WTC11 (cell line): Measurements from ENCODE around the gene PRRT1. TPM values are rescaled to one million over a fixed set of nuclear protein-coding genes. Genes with fewer than 3 reads are reported as not detected.

Experiments
- ATAC-seq: fragments of 200-7000 bp; cut with Tn5 transposase; 2 replicates; pipeline ENCODE4 v1.10.0; 2021; ENCODE audit warnings: mild to moderate bottlenecking, moderate library complexity
- CTCF ChIA-PET: fragments of 300-600 bp; sonication (Branson Sonifier 250); formaldehyde crosslinking; loops from one replicate; lab custom pipeline; 2021; ENCODE audit warnings: antibody characterized with exemption; lab: Charles Lee
- POLR2A ChIA-PET: fragments of 350-600 bp; sonication (Branson Sonifier 250); formaldehyde crosslinking; loops from one replicate; lab custom pipeline; 2021; ENCODE audit warnings: antibody characterized with exemption; lab: Charles Lee
- DNase-seq: peaks from one replicate; pipeline ENCODE4 v3.0.0; 2021; ENCODE audit warnings: low spot score
- H3K27ac Mint-ChIP-seq: 2 replicates; pipeline ENCODE4 v1.8.0; 2021; ENCODE audit warnings: mixed read lengths
- H3K27me3 Mint-ChIP-seq: 2 replicates; pipeline ENCODE4 v1.8.0; 2021; ENCODE audit warnings: low read depth, mild to moderate bottlenecking, moderate library complexity, mixed read lengths
- H3K36me3 Mint-ChIP-seq: 2 replicates; pipeline ENCODE4 v1.8.0; 2021; ENCODE audit warnings: mixed read lengths
- H3K4me1 Mint-ChIP-seq: 2 replicates; pipeline ENCODE4 v1.8.0; 2022; ENCODE audit warnings: mixed read lengths
- H3K4me3 Mint-ChIP-seq: 2 replicates; pipeline ENCODE4 v1.8.0; 2021; ENCODE audit warnings: mild to moderate bottlenecking, moderate library complexity, mixed read lengths
- H3K9me3 Mint-ChIP-seq: 2 replicates; pipeline ENCODE4 v1.8.0; 2021; ENCODE audit warnings: mixed read lengths
- CREB1 ChIP-seq: sonication (generic); formaldehyde crosslinking; IDR thresholded peaks from 2 replicates; pipeline ENCODE4 v1.8.0; 2023; ENCODE audit warnings: mild to moderate bottlenecking, missing genetic modification reagents
- FOXP4 ChIP-seq: sonication (generic); formaldehyde crosslinking; IDR thresholded peaks from 2 replicates; pipeline ENCODE4 v1.8.0; 2022; ENCODE audit warnings: mild to moderate bottlenecking, missing genetic modification reagents
- GABPB1 ChIP-seq: sonication (generic); formaldehyde crosslinking; IDR thresholded peaks from 2 replicates; pipeline ENCODE4 v1.8.1; 2023; ENCODE audit warnings: mild to moderate bottlenecking, missing genetic modification reagents
- GRHL2 ChIP-seq: fragments of 250-450 bp; sonication (Bioruptor Pico); IDR thresholded peaks from 2 replicates; pipeline ENCODE4 v1.8.0; 2022; ENCODE audit warnings: mild to moderate bottlenecking, moderate library complexity; ENCODE audit not compliant: insufficient replicate concordance, severe bottlenecking
- JUN ChIP-seq: sonication (generic); formaldehyde crosslinking; IDR thresholded peaks from 2 replicates; pipeline ENCODE4 v1.8.0; 2023; ENCODE audit warnings: mild to moderate bottlenecking, missing genetic modification reagents
- MXD4 ChIP-seq: fragments of 250-450 bp; sonication (Bioruptor Pico); IDR thresholded peaks from 2 replicates; pipeline ENCODE4 v1.8.0; 2021; ENCODE audit warnings: mild to moderate bottlenecking, moderate library complexity, borderline replicate concordance
- NFE2L1 ChIP-seq: sonication (generic); formaldehyde crosslinking; IDR thresholded peaks from 2 replicates; pipeline ENCODE4 v1.8.1; 2023; ENCODE audit warnings: missing genetic modification reagents
- TEAD1 ChIP-seq: sonication (generic); formaldehyde crosslinking; IDR thresholded peaks from 2 replicates; pipeline ENCODE4 v1.8.0; 2022; ENCODE audit warnings: mild to moderate bottlenecking, missing genetic modification reagents
- TEAD4 ChIP-seq: sonication (generic); formaldehyde crosslinking; IDR thresholded peaks from 2 replicates; pipeline ENCODE4 v1.8.0; 2022; ENCODE audit warnings: mild to moderate bottlenecking, missing genetic modification reagents
- ZBTB43 ChIP-seq: sonication (generic); formaldehyde crosslinking; IDR thresholded peaks from 2 replicates; pipeline ENCODE4 v1.8.1; 2023; ENCODE audit warnings: mild to moderate bottlenecking, missing genetic modification reagents
- ZNF263 ChIP-seq: sonication (generic); formaldehyde crosslinking; IDR thresholded peaks from 2 replicates; pipeline ENCODE4 v1.8.1; 2022; ENCODE audit warnings: low read depth, mild to moderate bottlenecking, moderate library complexity, missing genetic modification reagents
- ZNF317 ChIP-seq: sonication (generic); formaldehyde crosslinking; IDR thresholded peaks from 2 replicates; pipeline ENCODE4 v1.8.1; 2023; ENCODE audit warnings: low read depth, mild to moderate bottlenecking, moderate library complexity, missing genetic modification reagents, borderline replicate concordance
- ZNF396 ChIP-seq: fragments of 250-450 bp; sonication (Bioruptor Pico); IDR thresholded peaks from 2 replicates; pipeline ENCODE4 v1.8.0; 2021; ENCODE audit warnings: mild to moderate bottlenecking, moderate library complexity, borderline replicate concordance
- total RNA-seq: library from RNA; stranded (reverse); gene quantifications from 3 replicates; pipeline ENCODE4 v1.2.3, GENCODE V29; 2021
- TF ChIP-seq, protein P1 (sequence below): sonication (generic); formaldehyde crosslinking; IDR thresholded peaks from 2 replicates; pipeline ENCODE4 v1.8.1; 2022; ENCODE audit warnings: mild to moderate bottlenecking, moderate library complexity, missing genetic modification reagents
- TF ChIP-seq, protein P2 (sequence below): sonication (generic); formaldehyde crosslinking; IDR thresholded peaks from 2 replicates; pipeline ENCODE4 v1.8.1; 2022; ENCODE audit warnings: low read depth, mild to moderate bottlenecking, moderate library complexity, missing genetic modification reagents, borderline replicate concordance
- TF ChIP-seq, protein P3 (sequence below): sonication (generic); formaldehyde crosslinking; IDR thresholded peaks from 2 replicates; pipeline ENCODE4 v1.8.1; 2023; ENCODE audit warnings: mild to moderate bottlenecking, moderate library complexity, missing genetic modification reagents
- TF ChIP-seq, protein P4 (sequence below): sonication (generic); formaldehyde crosslinking; IDR thresholded peaks from 2 replicates; pipeline ENCODE4 v1.8.1; 2023; ENCODE audit warnings: mild to moderate bottlenecking, missing genetic modification reagents, moderate library complexity

PRRT1 gene
- total RNA-seq, 1 experiment from 2014 or later, result 1.6 TPM

GRCh38 chr6:32170294-32170693 lies 18.6 kb upstream of the PRRT1 start:
- Mint-ChIP-seq H3K4me3 (no peak overlapping the region), H3K4me1 (peaks cover 30% of the 10 kb centered on the region), H3K9me3 (no peaks in the 10 kb centered on the region), H3K36me3 (peaks cover 33% of the 10 kb centered on the region), H3K27me3 (no peaks in the 10 kb centered on the region), H3K27ac (no peak overlapping the region)
- no peak for ATAC-seq
- CTCF ChIA-PET, result no interaction called here
- POLR2A ChIA-PET, result no interaction called here
- no peak for DNase-seq
- TF ChIP-seq ZNF263 (CRISPR knock-in tag) (no peak), FOXP4 (CRISPR knock-in tag) (no peak), CREB1 (no peak), MXD4 (no peak), ZNF396 (CRISPR knock-in tag) (no peak), GRHL2 (CRISPR knock-in tag) (no peak), GABPB1 (CRISPR knock-in tag) (no peak), ZBTB43 (CRISPR knock-in tag) (no peak), NFE2L1 (no peak), TEAD4 (CRISPR knock-in tag) (no peak), JUN (CRISPR knock-in tag) (no peak), TEAD1 (CRISPR knock-in tag) (no peak)
- TF ChIP-seq, protein P1, sequence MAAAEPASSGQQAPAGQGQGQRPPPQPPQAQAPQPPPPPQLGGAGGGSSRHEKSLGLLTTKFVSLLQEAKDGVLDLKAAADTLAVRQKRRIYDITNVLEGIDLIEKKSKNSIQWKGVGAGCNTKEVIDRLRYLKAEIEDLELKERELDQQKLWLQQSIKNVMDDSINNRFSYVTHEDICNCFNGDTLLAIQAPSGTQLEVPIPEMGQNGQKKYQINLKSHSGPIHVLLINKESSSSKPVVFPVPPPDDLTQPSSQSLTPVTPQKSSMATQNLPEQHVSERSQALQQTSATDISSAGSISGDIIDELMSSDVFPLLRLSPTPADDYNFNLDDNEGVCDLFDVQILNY (CRISPR knock-in tag), result no peak
- TF ChIP-seq, protein P2, sequence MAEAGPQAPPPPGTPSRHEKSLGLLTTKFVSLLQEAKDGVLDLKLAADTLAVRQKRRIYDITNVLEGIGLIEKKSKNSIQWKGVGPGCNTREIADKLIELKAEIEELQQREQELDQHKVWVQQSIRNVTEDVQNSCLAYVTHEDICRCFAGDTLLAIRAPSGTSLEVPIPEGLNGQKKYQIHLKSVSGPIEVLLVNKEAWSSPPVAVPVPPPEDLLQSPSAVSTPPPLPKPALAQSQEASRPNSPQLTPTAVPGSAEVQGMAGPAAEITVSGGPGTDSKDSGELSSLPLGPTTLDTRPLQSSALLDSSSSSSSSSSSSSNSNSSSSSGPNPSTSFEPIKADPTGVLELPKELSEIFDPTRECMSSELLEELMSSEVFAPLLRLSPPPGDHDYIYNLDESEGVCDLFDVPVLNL (CRISPR knock-in tag), result no peak
- TF ChIP-seq, protein P3, sequence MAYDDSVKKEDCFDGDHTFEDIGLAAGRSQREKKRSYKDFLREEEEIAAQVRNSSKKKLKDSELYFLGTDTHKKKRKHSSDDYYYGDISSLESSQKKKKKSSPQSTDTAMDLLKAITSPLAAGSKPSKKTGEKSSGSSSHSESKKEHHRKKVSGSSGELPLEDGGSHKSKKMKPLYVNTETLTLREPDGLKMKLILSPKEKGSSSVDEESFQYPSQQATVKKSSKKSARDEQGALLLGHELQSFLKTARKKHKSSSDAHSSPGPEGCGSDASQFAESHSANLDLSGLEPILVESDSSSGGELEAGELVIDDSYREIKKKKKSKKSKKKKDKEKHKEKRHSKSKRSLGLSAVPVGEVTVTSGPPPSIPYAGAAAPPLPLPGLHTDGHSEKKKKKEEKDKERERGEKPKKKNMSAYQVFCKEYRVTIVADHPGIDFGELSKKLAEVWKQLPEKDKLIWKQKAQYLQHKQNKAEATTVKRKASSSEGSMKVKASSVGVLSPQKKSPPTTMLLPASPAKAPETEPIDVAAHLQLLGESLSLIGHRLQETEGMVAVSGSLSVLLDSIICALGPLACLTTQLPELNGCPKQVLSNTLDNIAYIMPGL (CRISPR knock-in tag), result no peak

GRCh38 chr6:32168807-32169591 lies 17.3 kb upstream of the PRRT1 start:
- Mint-ChIP-seq H3K36me3 (peaks cover 33% of the 10 kb centered on the region), H3K27me3 (no peaks in the 10 kb centered on the region), H3K4me3 (no peak overlapping the region), H3K27ac (no peak overlapping the region), H3K4me1 (peaks cover 20% of the 10 kb centered on the region), H3K9me3 (no peaks in the 10 kb centered on the region)
- CTCF ChIA-PET, result interaction anchor here (2.6 kb wide), 1 partner anchor 20 kb away, joined by 16 read pairs; no protein-coding TSS in a partner anchor
- ATAC-seq, result no peak
- POLR2A ChIA-PET, result interaction anchor here (0.9 to 3.1 kb wide), 2 partner anchors 8 to 27 kb away, joined by 4 to 15 read pairs; no protein-coding TSS in a partner anchor
- DNase-seq, result no peak
- TF ChIP-seq, protein P4, sequence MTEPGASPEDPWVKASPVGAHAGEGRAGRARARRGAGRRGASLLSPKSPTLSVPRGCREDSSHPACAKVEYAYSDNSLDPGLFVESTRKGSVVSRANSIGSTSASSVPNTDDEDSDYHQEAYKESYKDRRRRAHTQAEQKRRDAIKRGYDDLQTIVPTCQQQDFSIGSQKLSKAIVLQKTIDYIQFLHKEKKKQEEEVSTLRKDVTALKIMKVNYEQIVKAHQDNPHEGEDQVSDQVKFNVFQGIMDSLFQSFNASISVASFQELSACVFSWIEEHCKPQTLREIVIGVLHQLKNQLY (CRISPR knock-in tag), result no peak
- no peak for TF ChIP-seq ZNF317 (CRISPR knock-in tag)
